Head of caudate nucleus (tissue), 42 donors: ENCODE results near the gene ADAM12.
A peak's percentile ranks its signal among the peaks of the same experiment; 100 is the strongest.

ENCODE experiments used
- DNase-seq, 42 donors: peaks; one replicate each; pipeline versions ENCODE4 v3.0.0 to v3.0.0-alpha.2; 2020 to 2021; ENCODE audit warnings: mixed read lengths in 7 of 42
- intact Hi-C: fragments of 100-400 bp; cut with DNase I; formaldehyde crosslinking; loops from one replicate; pipeline ENCODE4 v1.15.0; 2022

ADAM12 gene

DNA sequence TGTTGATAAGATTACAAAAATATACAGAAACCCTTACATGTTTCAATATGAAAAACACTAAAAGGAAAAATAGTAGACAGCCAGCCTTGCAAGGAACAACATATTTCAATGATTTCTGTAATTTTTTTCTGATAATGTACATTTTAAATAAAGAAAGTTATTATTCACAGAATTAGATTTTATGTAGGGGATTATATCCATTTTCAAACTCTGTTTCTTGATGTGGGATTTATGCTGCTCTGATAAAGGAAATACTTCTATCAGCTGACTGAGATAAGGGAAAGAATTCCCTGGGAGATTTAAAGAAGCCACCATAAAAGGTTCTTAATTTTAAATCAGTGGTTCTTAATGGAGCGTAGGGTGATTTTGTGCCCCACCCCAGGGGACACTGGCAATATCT is 180.4 kb downstream of the ADAM12 start:
- DNase-seq = no peak

DNA sequence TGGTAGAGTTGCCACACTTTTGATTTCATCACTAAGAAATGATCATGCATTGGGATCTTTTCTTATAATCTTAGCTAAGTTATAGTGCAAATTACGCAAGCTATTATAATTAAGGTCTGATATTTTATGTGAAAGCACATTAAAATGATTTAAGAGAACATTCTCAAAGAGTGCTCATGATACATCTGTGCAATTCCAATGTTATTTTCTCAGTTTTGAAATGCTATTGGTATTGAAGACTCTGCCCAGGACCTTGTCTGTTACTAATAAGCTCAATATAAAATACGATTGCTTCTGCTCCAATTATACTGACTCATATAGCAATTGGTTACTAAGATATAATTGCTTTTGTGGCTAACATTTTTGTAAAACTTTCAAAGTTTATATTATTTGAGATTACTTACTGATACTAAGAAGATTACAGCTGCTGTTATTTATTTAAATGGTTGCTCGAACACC is 180.9 kb downstream of the ADAM12 start:
- DNase-seq = no peak
- intact Hi-C loops = no loop called here

More for the DNA sequence above, 180.4 kb downstream of the ADAM12 start:
- intact Hi-C loops = no loop called here

DNA sequence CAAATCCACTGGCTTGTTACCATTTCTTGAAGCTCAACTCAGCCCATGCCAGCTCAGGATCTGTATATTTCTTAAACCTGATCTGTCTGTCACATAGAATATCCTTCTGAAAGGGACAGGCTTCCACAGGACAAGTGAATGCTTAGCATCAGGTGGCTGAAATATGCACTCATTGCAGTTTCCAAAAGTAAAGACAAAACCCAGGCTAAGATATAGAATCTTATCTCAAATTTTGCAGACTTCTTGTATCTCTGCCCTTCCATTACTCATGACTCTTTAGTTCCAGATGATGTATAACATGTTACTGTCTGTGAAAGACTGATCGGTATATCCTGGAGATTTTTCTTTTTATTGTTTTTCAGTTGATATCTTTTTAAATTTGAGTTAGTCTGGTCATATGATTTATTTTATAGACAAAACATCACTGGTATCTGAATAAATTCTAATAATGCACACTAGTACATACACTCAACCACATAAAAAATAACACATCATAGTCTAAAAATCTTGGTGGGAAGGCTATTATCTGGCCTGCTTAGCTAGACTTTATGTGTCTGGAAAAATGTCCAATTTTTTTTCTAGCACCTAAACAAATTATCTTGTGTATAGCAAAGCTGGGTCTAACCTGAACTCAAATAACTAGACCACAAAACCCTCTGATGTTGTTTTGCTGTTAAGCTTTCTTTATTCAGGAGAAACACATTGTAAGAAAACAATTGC is 182.6 kb downstream of the ADAM12 start:
- DNase-seq = peak in 1 of 42 donors; percentile 8
- intact Hi-C loops = no loop called here

DNA sequence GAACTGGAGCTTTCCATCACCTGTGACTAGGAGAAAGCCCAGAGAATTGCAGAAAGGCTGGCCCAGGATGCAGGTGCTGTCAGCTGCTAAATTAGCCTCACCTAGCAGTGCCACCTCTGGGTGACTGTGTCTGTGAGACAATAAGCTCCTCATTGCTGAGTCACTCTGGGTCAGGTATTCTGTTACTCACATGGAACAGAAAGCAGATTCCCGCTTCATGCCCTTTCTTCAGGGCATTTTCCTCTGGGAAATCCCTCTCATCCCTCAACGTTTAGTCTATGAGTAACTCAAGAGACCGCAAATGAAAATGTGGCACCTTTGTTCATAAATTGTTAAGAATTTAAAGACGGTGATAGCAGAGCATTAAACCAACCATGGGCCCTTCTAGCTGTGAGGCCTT is 184.0 kb downstream of the ADAM12 start:
- intact Hi-C loops = no loop called here
- DNase-seq = peak in 2 of 42 donors; percentile 38 to 45

DNA sequence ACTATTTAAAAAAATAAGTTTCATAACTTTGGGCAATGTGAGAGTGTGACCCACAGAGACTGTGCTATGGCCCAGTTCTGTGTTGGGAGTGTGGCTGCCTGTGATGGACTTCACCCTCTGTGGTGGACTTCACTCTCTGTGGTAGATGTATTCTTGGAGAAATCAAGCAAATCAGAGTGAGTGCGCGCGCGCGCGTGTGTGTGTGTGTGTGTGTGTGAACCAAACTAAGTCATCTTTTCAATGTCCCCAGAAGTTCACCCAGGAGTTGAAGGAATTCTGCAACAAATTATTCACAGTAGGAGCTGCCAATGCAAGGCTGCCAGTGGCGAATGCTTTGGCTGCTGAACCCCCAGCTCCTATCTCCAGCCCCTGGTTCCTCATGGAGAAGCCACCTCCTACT is 184.5 kb downstream of the ADAM12 start:
- peak in 1 of 42 donors; percentile 35 for DNase-seq
- intact Hi-C loops = no loop called here

DNA sequence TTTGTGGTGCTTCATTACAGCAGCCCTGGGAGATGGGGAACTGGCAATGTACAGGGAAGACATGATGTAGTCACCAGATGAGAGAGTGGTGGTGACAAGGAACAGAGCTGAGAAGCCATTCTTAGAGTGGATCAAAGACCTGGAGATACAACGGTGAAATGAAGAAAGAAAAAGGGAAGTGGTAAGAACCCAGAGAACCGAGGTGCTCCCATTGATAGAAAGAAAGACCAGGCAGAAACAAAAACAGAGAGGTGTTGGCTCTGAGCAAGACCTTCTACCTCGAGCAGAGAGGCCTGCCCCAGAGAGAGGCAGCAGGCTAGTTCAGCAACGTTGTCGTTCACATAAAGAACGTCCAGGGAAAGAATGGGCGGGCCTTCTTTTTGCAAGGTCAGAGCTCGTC is 186.7 kb downstream of the ADAM12 start:
- DNase-seq = peak in 1 of 42 donors; percentile 9
- intact Hi-C loops = no loop called here

DNA sequence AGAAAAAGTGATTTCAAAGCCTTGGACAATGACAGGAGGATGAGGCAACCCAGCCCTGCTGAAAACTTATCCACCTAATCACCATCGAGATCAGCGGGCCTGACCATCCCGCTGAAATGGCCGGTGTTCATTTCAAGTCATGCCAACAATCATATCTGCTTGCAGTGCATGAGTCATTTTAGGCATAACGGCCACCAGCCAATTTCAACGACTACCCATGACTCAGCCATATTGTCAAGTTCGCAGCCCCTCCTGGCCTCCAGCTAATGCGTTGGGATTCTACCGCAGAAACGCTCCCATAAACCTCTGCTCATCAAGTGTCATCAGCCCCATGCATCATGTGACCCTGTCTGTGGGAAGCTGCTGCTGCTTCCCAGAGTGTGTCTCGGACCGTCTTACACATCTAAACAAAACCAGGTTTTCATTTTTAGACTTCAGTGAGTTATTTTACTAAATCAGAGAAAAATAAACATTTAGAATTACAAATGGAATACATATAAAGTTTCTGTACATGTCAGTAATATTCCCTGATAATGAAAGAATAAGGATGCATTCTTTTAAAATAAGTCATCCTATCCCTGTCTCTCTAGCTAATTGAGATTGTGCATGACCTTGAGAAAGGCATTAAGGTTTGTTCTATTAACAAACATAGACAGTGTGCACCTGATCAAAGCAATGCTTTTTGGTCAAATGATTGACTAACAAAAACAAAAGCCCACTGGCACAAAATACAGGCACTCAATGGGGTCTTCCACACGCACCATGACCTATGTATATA is 188.9 kb downstream of the ADAM12 start:
- intact Hi-C loops = no loop called here
- DNase-seq = peak in 1 of 42 donors; percentile 28

DNA sequence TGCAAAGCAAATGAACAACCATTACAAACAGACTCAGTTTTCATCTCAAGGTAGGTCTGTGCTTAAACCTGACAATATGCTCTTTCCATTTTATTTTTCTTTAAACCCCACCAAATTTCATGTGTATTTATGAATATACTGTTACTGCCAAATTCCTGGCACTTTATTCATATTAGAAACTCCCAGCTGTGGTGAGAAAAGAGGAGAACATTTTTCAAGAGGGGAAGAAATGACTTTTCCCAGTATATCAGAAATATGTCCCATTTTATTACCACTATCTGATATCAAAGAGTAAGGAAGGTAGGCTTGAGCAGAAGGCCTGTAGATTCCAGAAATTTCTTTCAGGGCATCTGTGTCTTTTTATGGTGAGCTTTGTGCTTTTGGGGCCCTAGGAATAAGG is 189.6 kb downstream of the ADAM12 start:
- intact Hi-C loops = no loop called here
- DNase-seq = no peak

DNA sequence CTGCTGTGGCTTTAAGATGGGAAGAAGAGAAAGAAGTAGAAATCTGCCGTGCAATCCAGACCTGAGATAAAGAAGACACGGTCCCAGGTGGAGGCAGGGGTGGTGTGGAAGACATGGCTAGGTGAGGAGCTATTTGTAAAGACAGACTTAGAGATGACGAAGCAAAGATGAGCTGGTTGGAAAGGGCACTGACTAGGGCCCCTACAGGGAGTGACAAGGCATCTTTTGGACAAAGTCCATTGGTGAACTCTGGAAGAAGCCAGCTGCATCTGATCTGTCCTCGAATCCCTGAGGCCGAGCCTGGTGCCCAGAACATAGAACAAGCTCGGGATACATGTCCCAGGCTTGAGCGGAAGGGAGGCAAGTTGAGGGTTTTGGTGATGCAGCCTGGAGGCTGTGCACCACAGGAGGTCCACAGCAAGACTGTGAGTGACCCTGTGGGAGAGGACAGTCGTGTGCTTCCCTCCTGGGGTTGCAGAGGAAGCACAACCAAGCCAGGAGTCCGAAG is 191.2 kb downstream of the ADAM12 start:
- peak in 2 of 42 donors; percentile 25 to 33 for DNase-seq
- intact Hi-C loops = no loop called here

DNA sequence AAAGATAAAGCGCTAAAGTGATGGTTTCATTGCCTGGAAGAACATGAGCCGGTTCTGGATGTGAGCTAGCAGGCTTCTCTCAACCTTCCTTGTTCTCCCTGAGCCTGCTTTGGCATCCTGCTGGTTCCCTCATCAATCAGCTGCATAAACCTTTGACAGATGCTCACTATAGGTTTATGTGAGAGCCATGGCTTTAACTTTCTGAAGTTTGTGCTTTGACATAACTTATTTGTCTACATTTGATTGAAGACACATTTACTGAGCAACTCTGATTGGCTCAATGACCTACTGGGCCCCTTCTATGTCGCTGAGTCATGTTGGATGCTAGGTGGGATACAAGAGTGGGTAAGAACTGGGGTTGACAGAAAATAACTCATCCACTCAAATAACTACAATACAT is 192.0 kb downstream of the ADAM12 start:
- peak in 1 of 42 donors; percentile 9 for DNase-seq
- intact Hi-C loops = no loop called here

DNA sequence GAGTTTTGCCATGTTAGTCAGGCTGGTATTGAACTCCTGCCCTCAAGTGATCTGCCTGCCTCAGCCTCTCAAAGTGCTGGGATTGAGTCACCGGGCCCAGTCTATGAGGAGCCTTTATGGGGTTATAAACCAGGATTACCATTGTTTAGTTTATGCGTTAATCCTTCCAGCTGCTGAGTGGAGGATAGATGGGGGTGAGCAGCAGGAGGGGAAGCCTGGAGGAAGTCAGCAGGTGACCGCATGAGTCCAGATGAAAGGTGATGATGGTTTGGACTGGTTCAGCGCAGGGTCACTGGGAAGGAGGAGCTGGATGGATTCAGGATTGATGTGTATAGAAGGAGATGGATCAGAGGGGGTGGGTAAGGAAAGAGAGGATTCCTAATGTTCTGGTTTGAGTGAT is 197.1 kb downstream of the ADAM12 start:
- intact Hi-C loops = no loop called here
- DNase-seq = peak in 1 of 42 donors; percentile 13

DNA sequence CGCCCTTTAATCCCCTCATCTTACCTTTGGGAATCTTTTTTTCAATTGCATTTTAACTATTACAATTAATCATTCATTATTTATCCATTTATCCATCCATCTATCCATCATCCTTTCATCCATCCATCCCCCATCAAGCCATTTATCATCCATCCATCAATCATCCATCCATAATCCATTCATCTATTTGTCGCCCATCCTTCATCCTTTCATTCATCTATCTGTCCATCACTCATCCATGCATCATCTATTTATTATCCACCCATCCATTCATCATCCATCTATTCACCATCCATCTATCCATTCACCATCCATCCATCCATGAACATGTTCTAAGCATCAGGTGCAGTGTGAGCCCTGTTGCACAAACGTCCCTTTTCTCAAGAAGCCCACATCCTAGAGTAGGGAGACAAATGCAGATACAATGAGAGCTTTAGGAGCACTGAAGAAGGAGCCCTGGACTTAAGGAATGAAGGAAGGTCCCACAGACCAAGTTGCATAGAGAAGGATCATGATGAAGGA is 199.5 kb downstream of the ADAM12 start:
- intact Hi-C loops = no loop called here
- DNase-seq = no peak

DNA sequence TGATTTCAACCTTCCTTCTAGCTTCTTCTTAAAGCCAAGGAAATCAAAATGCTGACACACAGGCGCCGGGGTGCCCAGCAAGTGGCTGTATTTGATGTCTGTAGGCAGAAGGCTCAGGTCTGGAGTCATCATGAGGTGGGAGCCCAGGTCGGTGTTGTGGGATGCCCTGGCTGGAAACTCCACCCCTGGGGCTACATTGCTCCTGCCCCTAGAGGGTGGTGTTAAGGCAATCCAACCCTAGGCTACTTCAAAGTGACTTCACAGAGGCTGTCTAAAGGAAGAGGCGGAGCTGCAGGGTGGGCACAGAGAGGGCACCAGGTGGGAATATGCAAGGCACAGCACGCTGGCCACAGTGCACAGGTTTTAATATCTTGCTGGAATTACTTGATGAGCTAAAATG is 200.9 kb downstream of the ADAM12 start:
- intact Hi-C loops = no loop called here
- DNase-seq = no peak

DNA sequence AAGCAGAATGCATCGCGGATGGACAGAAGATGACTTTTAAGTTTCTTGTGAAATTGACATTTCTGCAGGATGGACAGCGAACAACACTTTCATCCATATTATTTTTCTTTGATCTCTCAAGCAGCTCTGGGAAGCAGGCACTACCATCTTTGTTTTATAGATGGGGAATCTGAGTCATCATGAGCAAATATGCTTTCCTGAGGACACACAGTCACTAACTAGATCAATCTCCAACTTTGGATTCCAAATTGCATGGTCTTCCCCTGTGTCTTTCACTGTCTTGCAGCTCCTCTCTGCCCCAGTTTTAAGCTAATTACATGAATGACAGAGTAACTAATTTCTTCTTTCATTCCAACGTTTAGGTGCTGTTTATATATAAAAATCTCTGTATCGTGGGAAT is 201.5 kb downstream of the ADAM12 start:
- no peak for DNase-seq
- intact Hi-C loops = no loop called here

DNA sequence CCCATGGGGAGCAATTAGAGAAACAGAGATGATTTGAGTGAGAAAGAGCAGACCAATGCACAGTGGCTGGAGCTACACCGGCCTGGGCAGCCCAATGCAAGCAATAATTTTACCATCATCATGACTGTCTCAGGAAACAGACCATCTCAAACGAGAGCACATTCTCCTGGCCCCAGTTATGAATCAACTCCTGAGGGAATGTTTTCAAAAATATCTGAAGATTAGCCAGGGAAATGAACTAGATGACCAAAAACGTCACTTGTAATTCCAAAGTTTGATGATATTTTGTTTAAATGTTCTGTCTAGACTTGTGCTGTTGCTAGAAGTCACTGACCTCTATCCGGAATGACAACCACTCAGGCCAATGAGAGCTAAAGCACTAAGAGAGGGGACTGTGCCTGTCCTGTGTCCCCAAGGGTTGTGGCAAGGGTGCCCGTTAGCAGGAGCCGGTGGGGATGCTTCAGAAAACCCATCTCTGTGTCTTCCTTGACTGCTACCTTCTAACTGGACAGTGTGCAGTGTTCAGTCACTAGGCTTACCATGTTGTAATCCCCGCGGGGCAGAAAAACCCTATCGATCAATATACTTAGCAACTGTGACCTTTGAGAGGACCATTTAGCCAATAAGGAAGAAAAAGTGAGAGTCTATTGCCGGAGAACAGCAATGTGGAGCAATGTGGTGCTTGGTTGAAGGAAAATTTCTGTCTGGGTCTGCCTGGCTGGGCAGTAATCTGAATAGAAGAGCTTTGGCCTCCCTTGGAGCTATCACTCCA is 202.4 kb downstream of the ADAM12 start:
- DNase-seq = no peak
- intact Hi-C loops = no loop called here

DNA sequence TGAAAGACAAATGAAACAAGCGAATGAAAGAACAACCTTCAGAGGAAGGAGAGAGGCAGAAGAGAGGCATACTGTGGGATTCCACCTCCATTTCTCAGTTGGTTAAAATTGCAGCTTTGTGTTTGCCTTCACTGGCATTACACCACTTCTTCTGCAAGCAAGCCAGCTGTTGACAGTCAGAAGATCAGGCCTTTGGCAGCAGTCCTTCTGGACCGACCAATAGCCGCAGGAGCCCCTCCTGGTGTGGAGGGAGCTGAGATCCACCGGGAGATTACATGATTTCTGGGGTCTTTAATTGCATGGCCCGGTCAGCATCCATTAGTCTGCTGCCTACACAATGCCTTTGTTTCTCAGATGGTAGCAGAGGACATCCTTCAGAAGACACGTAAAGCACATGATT is 206.7 kb downstream of the ADAM12 start:
- intact Hi-C loops = no loop called here
- DNase-seq = no peak

DNA sequence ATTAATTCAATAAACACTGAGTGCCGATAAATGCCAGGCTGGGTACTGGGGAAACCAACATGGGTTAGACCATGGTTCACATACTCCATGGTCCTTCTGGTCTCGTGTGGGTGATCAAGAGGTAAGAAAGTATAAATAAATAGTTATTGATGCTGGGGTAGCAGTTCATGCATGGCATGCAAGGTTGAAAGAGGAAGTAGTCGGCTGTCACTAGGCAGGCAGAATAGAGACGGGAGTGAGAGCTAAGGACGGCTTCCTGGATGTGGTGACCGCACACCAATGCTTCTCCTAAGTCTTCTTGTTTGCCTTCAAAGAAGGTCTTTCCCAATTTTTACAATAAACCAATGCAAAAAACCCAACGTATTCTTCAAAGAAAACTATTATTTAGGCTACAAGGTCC is 208.6 kb downstream of the ADAM12 start:
- no peak for DNase-seq
- intact Hi-C loops = no loop called here

DNA sequence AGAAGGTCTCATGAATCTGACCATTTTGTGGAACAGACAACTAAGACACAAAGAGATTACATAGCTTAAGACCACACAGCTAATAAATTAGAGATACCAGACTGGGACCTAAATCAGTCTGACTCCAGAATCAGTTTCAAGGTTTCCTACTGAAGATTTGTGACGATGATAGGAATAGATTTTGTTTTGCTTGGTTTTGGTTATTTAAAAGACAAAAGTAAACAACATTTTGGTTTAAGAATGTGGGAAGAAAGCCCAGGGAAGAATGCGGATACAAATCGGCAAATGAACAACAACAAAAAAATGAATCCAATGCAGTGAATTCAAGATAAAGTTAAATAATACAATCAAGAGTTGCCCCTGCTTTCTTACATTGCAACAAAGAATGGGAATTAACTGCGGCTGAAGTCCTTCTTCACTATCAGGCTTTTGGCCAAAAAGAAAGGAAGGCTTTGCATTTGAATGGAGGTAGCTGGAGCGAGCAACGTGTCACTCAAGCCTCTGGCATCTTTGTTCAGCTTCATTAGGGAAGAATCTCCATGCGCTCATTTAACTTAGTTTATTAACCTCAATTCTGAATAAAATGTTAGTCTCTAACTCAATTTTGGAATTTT is 210.8 kb downstream of the ADAM12 start:
- intact Hi-C loops = no loop called here
- peak in 3 of 42 donors; percentile 16 to 34 (median 17) for DNase-seq

DNA sequence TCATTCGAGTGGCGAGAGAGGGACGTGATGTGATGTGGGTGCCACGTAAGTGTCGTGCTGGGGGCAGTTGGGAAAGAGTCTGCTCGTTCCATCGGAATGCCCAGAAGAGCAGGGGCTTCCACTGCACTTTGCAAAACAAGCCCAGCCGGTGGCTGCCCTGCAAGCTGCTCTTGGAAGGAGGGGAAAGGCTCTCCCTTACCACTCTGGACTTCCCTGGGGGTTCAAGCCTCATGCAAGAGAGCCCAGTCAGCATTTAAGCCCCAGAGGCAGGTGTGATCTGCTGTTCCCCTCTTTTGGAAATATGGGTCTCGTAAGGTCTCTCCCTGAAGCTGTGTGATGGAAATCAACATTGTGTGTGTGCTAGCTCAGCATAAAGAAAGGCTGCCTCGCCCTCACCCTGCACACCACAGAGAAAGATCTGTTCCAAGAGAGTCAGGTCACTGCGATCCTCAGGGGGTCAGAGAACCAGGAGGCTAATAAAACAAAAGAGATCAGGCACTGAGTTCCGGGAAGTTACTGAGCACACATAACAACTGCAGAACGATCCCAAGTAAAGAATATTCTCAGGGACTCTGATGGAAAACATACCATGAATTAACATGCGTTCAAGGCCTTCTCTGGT is 212.5 kb downstream of the ADAM12 start:
- no peak for DNase-seq
- intact Hi-C loops = no loop called here
